Measurements from ENCODE around the gene C1QL4. TPM values are rescaled to one million over a fixed set of nuclear protein-coding genes. Genes with fewer than 3 reads are reported as not detected.

C1QL4 gene
- total RNA-seq, 1 donor from 2014 or later, result not detected

DNA sequence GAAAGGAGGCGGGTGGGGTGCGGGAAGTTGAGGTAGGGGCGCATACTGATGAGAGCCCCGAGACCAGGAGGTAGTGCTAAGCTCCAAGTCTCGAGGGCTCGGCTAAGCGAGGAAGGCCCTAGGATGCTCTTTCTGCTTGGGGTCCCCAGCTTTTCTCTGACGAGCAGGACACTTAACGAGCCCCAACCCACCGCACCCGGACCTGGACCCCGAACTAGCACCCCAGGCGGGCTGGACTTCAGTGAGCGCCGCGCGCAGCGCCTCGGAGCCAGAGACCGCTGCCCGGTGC, 4.7 kb upstream of the C1QL4 start:
- ATAC-seq (ENCODE audit: low read depth) (no peak), DNase-seq (no peak)
- TF ChIP-seq, protein P1, sequence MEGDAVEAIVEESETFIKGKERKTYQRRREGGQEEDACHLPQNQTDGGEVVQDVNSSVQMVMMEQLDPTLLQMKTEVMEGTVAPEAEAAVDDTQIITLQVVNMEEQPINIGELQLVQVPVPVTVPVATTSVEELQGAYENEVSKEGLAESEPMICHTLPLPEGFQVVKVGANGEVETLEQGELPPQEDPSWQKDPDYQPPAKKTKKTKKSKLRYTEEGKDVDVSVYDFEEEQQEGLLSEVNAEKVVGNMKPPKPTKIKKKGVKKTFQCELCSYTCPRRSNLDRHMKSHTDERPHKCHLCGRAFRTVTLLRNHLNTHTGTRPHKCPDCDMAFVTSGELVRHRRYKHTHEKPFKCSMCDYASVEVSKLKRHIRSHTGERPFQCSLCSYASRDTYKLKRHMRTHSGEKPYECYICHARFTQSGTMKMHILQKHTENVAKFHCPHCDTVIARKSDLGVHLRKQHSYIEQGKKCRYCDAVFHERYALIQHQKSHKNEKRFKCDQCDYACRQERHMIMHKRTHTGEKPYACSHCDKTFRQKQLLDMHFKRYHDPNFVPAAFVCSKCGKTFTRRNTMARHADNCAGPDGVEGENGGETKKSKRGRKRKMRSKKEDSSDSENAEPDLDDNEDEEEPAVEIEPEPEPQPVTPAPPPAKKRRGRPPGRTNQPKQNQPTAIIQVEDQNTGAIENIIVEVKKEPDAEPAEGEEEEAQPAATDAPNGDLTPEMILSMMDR (IDR thresholded peaks at IDR 0.05), result no peak
- Mint-ChIP-seq H3K27me3 (peaks cover 38% of the 10 kb centered on the region), H3K9me3 (no peaks in the 10 kb centered on the region), H3K4me1 (peaks cover 53% of the 10 kb centered on the region), H3K4me3 (peak overlapping the region; percentile 19), H3K36me3 (ENCODE audit: low read depth) (no peaks in the 10 kb centered on the region), H3K27ac (no peak overlapping the region)
- ChIA-PET CTCF (interaction anchor here (0.9 to 3.6 kb wide), 14 partner anchors 9 to 172 kb away, joined by 3 to 54 read pairs (median 6); partner anchors contain the start of genes PRPH, SPATS2 and TROAP), POLR2A (interaction anchor here (0.6 to 1.4 kb wide), 3 partner anchors 19 to 152 kb away, joined by 3 to 6 read pairs (median 3); partner anchors contain the start of gene TROAP)
- intact Hi-C loops (cut with micrococcal nuclease), result loop anchor here (1.0 to 10.0 kb wide), 7 partner anchors 7 to 347 kb away; partner anchors contain the start of genes DDN, KMT2D, PRPF40B and RHEBL1

DNA sequence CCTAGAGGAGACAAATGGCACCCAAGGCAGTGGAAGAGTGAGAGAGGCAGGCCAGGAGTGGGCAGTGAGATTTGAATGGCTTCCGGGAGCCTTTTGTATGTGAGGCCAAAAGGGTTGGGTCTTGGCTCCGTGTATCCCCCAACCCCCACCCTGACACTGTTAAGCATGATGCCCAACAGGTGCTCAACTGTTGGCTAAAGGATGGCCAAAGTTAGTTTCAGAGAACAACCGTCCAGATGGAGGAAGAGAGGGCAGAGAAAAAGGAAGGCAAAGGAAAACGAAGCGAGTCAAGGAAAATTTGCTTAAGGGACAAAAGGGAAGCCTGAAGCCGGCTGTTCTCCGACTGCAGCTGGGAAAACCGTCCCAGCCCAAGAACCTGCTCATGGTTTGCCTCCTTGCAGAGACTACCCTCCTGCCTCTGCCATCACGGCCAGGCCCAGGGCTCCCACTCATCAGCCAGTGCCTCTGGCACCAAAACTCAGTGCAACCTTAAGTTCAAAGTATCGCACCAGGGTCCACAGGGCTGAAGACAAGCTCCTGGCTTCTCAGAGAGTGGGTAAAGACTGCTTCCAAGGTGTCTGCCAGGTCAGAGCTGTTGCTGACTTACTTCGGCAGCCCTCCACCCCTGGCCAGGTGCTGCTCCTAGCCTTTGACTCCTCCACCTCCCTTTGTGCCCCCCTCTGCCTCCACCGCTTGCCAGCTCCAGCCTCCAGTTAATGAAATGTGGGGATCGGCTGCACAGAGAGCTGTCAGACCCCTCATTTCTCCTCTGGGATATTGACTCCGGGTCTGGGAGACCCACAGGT, 4.2 kb upstream of the C1QL4 start:
- Mint-ChIP-seq H3K27ac (no peak overlapping the region), H3K4me3 (peak overlapping the region; percentile 19), H3K27me3 (peaks cover 33% of the 10 kb centered on the region), H3K9me3 (no peaks in the 10 kb centered on the region), H3K36me3 (ENCODE audit: low read depth) (no peaks in the 10 kb centered on the region), H3K4me1 (peaks cover 49% of the 10 kb centered on the region)
- TF ChIP-seq, protein P1 (IDR thresholded peaks at IDR 0.05), result no peak
- ChIA-PET CTCF (interaction anchor here (0.9 to 3.6 kb wide), 11 partner anchors 9 to 173 kb away, joined by 3 to 54 read pairs (median 6); partner anchors contain the start of genes PRPH, SPATS2 and TROAP), POLR2A (interaction anchor here (1.3 to 1.4 kb wide), 2 partner anchors 18 to 52 kb away, joined by 3 to 6 read pairs; partner anchors contain the start of gene TROAP)
- no peak for ATAC-seq (ENCODE audit: low read depth)
- DNase-seq, result no peak
- intact Hi-C loops (cut with micrococcal nuclease), result loop anchor here (5.0 to 10.0 kb wide), 3 partner anchors 276 to 346 kb away; partner anchors contain the start of genes DDN, KMT2D, PRPF40B and RHEBL1

DNA sequence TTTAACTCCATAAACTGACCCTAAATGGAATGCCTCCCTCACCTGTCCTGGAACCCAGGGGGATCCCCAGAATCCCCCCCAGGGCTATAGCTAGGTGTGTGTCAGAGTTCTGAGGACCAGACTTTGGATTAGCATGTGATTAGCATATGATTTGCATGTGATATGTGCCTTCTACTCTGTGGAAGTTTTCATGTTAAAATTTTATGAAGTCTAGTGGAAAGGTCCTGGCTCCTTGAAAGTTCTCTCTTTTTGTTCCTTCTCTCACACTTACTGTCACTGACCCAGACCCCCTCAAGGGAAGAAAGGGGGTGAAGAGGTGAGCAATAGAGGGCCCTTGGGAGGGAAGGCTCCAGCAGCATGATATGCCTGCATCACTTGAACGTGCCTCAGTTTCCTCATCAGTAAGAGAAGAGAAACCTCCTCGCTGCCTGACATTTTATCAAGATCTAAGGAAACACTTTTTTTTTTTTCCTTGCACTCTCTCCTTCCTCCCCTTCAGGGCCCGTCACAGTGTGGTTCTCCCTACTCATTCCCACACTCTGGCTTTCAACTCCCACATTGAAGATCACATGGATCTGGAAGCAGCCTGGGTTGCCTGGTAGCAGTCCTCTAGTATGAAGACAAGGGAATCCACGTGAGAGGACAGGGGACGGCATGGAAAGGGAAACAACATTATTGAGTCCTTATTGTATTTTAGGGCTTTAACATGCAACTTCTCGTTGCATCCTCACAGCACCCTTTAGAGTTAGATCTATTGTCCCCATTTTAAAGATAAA, 3.3 kb upstream of the C1QL4 start:
- H3K27me3 Mint-ChIP-seq, result peaks cover 34% of the 10 kb centered on the region
- ChIA-PET CTCF (interaction anchor here (2.3 to 3.2 kb wide), 2 partner anchors 17 to 51 kb away, joined by 16 to 54 read pairs; no protein-coding TSS in a partner anchor), POLR2A (no interaction called here)
- TF ChIP-seq, protein P1 (IDR thresholded peaks at IDR 0.05), result no peak
- H3K9me3 Mint-ChIP-seq, result no peaks in the 10 kb centered on the region
- H3K27ac Mint-ChIP-seq, result no peak overlapping the region
- H3K4me3 Mint-ChIP-seq, result no peak overlapping the region
- intact Hi-C loops (cut with micrococcal nuclease), result loop anchor here (5.0 to 10.0 kb wide), 3 partner anchors 275 to 345 kb away; partner anchors contain the start of genes DDN, KMT2D, PRPF40B and RHEBL1
- no peak for ATAC-seq (ENCODE audit: low read depth)
- peaks cover 45% of the 10 kb centered on the region for H3K4me1 Mint-ChIP-seq
- no peak for DNase-seq
- H3K36me3 Mint-ChIP-seq (ENCODE audit: low read depth), result no peaks in the 10 kb centered on the region

DNA sequence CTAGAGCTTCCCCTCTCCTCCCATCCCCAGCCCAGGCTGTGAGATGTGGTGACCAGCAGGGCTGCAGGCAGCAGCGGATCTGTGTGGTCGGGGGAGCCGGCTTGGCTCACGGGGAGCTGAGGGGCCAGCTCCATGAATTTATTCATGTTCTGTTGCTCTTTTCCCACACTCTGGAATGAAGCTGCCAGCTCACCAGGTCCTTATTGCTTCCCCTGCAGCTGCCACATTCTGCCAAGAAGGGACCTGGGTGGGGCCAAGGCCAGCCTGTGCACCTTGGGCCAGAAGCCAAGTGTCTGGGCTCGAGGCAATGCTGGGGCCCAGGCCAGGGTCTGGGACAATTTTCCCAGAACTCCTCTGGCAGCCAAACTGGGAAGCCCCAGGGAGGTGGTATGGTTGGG, 2.5 kb upstream of the C1QL4 start:
- Mint-ChIP-seq H3K36me3 (ENCODE audit: low read depth) (no peaks in the 10 kb centered on the region), H3K27me3 (peaks cover 40% of the 10 kb centered on the region), H3K9me3 (no peaks in the 10 kb centered on the region), H3K4me3 (no peak overlapping the region), H3K27ac (no peak overlapping the region), H3K4me1 (peaks cover 45% of the 10 kb centered on the region)
- intact Hi-C loops (cut with micrococcal nuclease), result no loop called here
- no peak for ATAC-seq (ENCODE audit: low read depth)
- CTCF ChIA-PET, result interaction anchor here (0.5 to 8.9 kb wide), 2 partner anchors 9 to 80 kb away, joined by 3 to 59 read pairs; partner anchors contain the start of gene DNAJC22
- POLR2A ChIA-PET, result no interaction called here
- TF ChIP-seq, protein P1 (IDR thresholded peaks at IDR 0.05), result no peak
- no peak for DNase-seq

Data from activated B cell treated with CpG ODN at 0.5 μM for 24 hours (primary cell).